ENCODE results near the gene SCARB1.

SCARB1 gene

GRCh38 chr12:124790650-124791400 is 72.8 kb downstream of the SCARB1 start:
- H3K4me1 ChIP-seq (ENCODE audit: control insufficient read depth in 1 of 2, insufficient read depth in 1 of 2, low read depth in 1 of 2, low read length in 1 of 2): no peaks in the 10 kb centered on the region
- no peaks in the 10 kb centered on the region for H3K36me3 ChIP-seq
- no peaks in the 10 kb centered on the region for H3K9me3 ChIP-seq
- no peak overlapping the region for H3K4me3 ChIP-seq (ENCODE audit: low read depth in 1 of 2, low read length in 1 of 2)
- no peak overlapping the region for H3K27ac ChIP-seq
- no peak for TF ChIP-seq CTCF (IDR thresholded peaks at IDR 0.05)
- H3K27me3 ChIP-seq: no peaks in the 10 kb centered on the region

GRCh38 chr12:124788936-124789555 is 74.6 kb downstream of the SCARB1 start:
- Histone ChIP-seq H3K4me1 (ENCODE audit: control insufficient read depth in 1 of 2, insufficient read depth in 1 of 2, low read depth in 1 of 2, low read length in 1 of 2) (no peaks in the 10 kb centered on the region), H3K4me3 (ENCODE audit: low read depth in 1 of 2, low read length in 1 of 2) (no peak overlapping the region), H3K36me3 (no peaks in the 10 kb centered on the region), H3K27ac (no peak overlapping the region), H3K27me3 (no peaks in the 10 kb centered on the region), H3K9me3 (no peaks in the 10 kb centered on the region)
- no peak for TF ChIP-seq CTCF (IDR thresholded peaks at IDR 0.05)

- H3K27me3 ChIP-seq: no peaks in the 10 kb centered on the region
- H3K4me3 ChIP-seq (ENCODE audit: low read depth in 1 of 2, low read length in 1 of 2): no peak overlapping the region
- H3K27ac ChIP-seq: no peak overlapping the region
- TF ChIP-seq CTCF (IDR thresholded peaks at IDR 0.05): no peak
- no peaks in the 10 kb centered on the region for H3K36me3 ChIP-seq
- no peaks in the 10 kb centered on the region for H3K9me3 ChIP-seq
- H3K4me1 ChIP-seq (ENCODE audit: control insufficient read depth in 1 of 2, insufficient read depth in 1 of 2, low read depth in 1 of 2, low read length in 1 of 2): no peaks in the 10 kb centered on the region
These were observed 77.4 kb downstream of the SCARB1 start for GRCh38 chr12:124786061-124786964.

GRCh38 chr12:124784871-124785572 is 78.6 kb downstream of the SCARB1 start:
- Histone ChIP-seq H3K4me1 (ENCODE audit: control insufficient read depth in 1 of 2, insufficient read depth in 1 of 2, low read depth in 1 of 2, low read length in 1 of 2) (no peaks in the 10 kb centered on the region), H3K4me3 (ENCODE audit: low read depth in 1 of 2, low read length in 1 of 2) (no peak overlapping the region), H3K9me3 (no peaks in the 10 kb centered on the region), H3K27ac (no peak overlapping the region), H3K36me3 (no peaks in the 10 kb centered on the region), H3K27me3 (no peaks in the 10 kb centered on the region)
- no peak for TF ChIP-seq CTCF (IDR thresholded peaks at IDR 0.05)

GRCh38 chr12:124783087-124783486 is 80.6 kb downstream of the SCARB1 start:
- Histone ChIP-seq H3K36me3 (no peaks in the 10 kb centered on the region), H3K4me1 (ENCODE audit: control insufficient read depth in 1 of 2, insufficient read depth in 1 of 2, low read depth in 1 of 2, low read length in 1 of 2) (peaks cover 0 to 1% of the 10 kb centered on the region in 2 experiments), H3K27me3 (no peaks in the 10 kb centered on the region), H3K27ac (no peak overlapping the region), H3K9me3 (no peaks in the 10 kb centered on the region), H3K4me3 (ENCODE audit: low read depth in 1 of 2, low read length in 1 of 2) (no peak overlapping the region)
- TF ChIP-seq CTCF (IDR thresholded peaks at IDR 0.05): no peak
